Calu3 (cell line): Measurements from ENCODE around the gene FCRL6. TPM values are rescaled to one million over a fixed set of nuclear protein-coding genes. Genes with fewer than 3 reads are reported as not detected.
A peak's percentile ranks its signal among the peaks of the same experiment; 100 is the strongest.

Experiments used
- BruUV-seq: library from RNA; stranded (reverse); fragments of 400-500 nt; replicated peaks from 2 replicates; lab custom pipeline; 2021; lab: Mats Ljungman, UMichigan
- CTCF ChIA-PET: fragments of 300-600 bp; sonication (Branson Sonifier 250); formaldehyde crosslinking; loops from one replicate; lab custom pipeline; 2022; ENCODE audit warnings: antibody characterized with exemption; lab: Charles Lee
- DNase-seq: peaks from one replicate; pipeline ENCODE4 v3.0.0; 2022
- H3K27ac Mint-ChIP-seq: one replicate; pipeline ENCODE4 v1.8.0; 2022; ENCODE audit warnings: mixed read lengths; ENCODE audit not compliant: unreplicated experiment
- H3K27me3 Mint-ChIP-seq: one replicate; pipeline ENCODE4 v1.8.0; 2022; ENCODE audit warnings: mixed read lengths; ENCODE audit not compliant: unreplicated experiment
- H3K36me3 Mint-ChIP-seq: one replicate; pipeline ENCODE4 v1.8.0; 2022; ENCODE audit warnings: mild to moderate bottlenecking, moderate library complexity, mixed read lengths; ENCODE audit not compliant: insufficient read depth, unreplicated experiment
- H3K4me1 Mint-ChIP-seq: one replicate; pipeline ENCODE4 v1.8.0; 2022; ENCODE audit warnings: mild to moderate bottlenecking, low read depth, mixed read lengths; ENCODE audit not compliant: unreplicated experiment
- H3K4me3 Mint-ChIP-seq: one replicate; pipeline ENCODE4 v1.8.0; 2022; ENCODE audit warnings: mild to moderate bottlenecking, low read depth, moderate library complexity, mixed read lengths; ENCODE audit not compliant: unreplicated experiment
- H3K9me3 Mint-ChIP-seq: one replicate; pipeline ENCODE4 v1.8.0; 2022; ENCODE audit warnings: low read depth, mixed read lengths; ENCODE audit not compliant: unreplicated experiment
- CTCF ChIP-seq: fragments of 200-600 bp; IDR thresholded peaks from one replicate; pipeline ENCODE4 v1.8.0; 2022; ENCODE audit warnings: antibody characterized with exemption; ENCODE audit not compliant: unreplicated experiment
- intact Hi-C: fragments of 100-400 bp; cut with micrococcal nuclease; formaldehyde crosslinking; loops from one replicate; pipeline ENCODE4 v1.10.0; 2022; ENCODE audit not compliant: unreplicated experiment
- total RNA-seq: library from RNA; stranded (reverse); gene quantifications from 2 replicates; pipeline ENCODE4 v1.2.3, GENCODE V29; 2022

FCRL6 gene
- total RNA-seq, 1 experiment from 2014 or later, result not detected

- TF ChIP-seq CTCF, result peak; percentile 64
- intact Hi-C loops, result loop anchor here (1.0 to 10.0 kb wide), 4 partner anchors 92 to 664 kb away; no protein-coding TSS in a partner anchor
- peaks cover 40% of the 10 kb centered on the region for H3K27me3 Mint-ChIP-seq
- CTCF ChIA-PET, result interaction anchor here (0.6 to 3.6 kb wide), 21 partner anchors 9 to 666 kb away, joined by 3 to 54 read pairs (median 4); partner anchors contain the start of genes CFAP45, DUSP23, IGSF9 and TAGLN2
- no peak overlapping the region for H3K27ac Mint-ChIP-seq
- no peaks in the 10 kb centered on the region for H3K4me1 Mint-ChIP-seq
- H3K4me3 Mint-ChIP-seq, result no peak overlapping the region
- BruUV-seq, result no TSS peak
- no peaks in the 10 kb centered on the region for H3K36me3 Mint-ChIP-seq
- no peaks in the 10 kb centered on the region for H3K9me3 Mint-ChIP-seq
- peak; percentile 71 for DNase-seq
Measured at GRCh38 chr1:159798893-159799292, 3.3 kb upstream of the FCRL6 start.

DNA sequence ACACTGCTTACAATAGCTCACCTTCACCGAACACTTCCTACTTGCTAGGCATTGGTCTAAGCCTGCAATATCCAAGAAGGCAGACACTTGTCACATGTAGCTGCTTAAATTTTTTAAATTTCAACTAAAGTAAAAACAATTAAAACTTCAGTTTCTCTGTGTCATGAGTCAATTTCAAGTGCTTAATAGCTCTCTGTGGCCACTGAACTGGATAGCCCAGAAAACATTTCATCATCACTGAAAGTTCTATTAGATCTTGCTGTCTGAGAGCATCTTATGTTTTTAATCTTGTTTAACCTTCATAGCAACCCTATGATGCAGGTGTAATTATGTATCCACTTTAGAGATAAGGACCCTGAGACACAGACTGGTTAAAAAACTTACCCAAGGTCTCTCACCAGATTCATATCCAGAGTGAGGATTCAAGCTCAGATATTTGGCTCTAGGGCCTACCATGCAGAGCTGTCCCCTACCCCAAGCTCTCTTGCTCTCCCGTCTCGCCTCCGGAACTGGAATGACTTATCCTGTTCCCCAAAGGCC is 2.6 kb upstream of the FCRL6 start:
- Mint-ChIP-seq H3K4me1 (no peaks in the 10 kb centered on the region), H3K27me3 (peaks cover 46% of the 10 kb centered on the region), H3K9me3 (no peaks in the 10 kb centered on the region), H3K27ac (no peak overlapping the region), H3K4me3 (no peak overlapping the region), H3K36me3 (no peaks in the 10 kb centered on the region)
- no peak for TF ChIP-seq CTCF
- no peak for DNase-seq
- BruUV-seq, result no TSS peak
- CTCF ChIA-PET, result interaction anchor here (0.6 to 3.6 kb wide), 18 partner anchors 10 to 667 kb away, joined by 3 to 54 read pairs (median 5); partner anchors contain the start of genes CFAP45, DUSP23, IGSF9 and TAGLN2
- intact Hi-C loops, result loop anchor here (1.0 to 10.0 kb wide), 3 partner anchors 147 to 665 kb away; no protein-coding TSS in a partner anchor

- DNase-seq, result no peak
- H3K9me3 Mint-ChIP-seq, result no peaks in the 10 kb centered on the region
- H3K4me1 Mint-ChIP-seq, result no peaks in the 10 kb centered on the region
- H3K36me3 Mint-ChIP-seq, result no peaks in the 10 kb centered on the region
- H3K27ac Mint-ChIP-seq, result no peak overlapping the region
- CTCF ChIA-PET, result interaction anchor here (3.6 kb wide), 1 partner anchor 206 kb away, joined by 31 read pairs; no protein-coding TSS in a partner anchor
- BruUV-seq, result no TSS peak
- no peak for TF ChIP-seq CTCF
- peaks cover 54% of the 10 kb centered on the region for H3K27me3 Mint-ChIP-seq
- no peak overlapping the region for H3K4me3 Mint-ChIP-seq
- intact Hi-C loops, result no loop called here
Measured at GRCh38 chr1:159800177-159800930, 1.8 kb upstream of the FCRL6 start.

DNA sequence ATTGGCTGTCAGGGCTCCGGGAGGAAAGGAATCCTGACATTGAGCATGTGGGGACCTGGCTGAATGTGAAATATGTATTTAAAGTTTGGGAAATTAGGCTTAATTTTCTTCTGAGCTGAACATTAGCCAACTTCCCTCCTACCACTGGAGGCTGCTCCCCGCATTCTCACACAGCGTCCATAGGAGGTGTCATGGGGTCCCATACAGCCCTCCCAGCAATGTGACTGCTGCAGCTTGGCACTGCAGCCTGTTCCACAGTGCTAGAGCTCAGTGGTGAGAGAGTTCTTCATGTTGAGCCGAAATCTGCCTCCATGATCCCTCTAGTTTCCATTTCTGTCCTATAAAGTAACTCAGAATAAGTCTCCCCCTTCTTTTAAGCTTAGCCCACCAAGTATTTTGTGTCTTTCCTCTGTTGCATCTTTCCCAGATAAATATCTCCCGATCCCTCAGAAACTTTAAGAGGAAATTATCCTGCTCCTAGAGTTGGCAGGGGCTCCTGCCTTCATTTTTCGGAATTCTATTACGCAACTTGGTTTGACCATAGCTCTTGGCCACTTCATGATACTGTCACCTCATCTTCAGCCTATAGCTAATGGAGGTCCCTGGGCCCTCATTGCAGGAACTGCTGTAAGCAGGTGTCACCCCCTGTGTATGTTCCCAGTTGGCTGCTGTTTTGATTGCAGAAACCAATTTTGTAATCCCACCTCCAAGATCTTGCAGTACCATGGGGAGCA is 2.0 kb downstream of the FCRL6 start:
- no peak for DNase-seq
- no peak for TF ChIP-seq CTCF
- H3K27ac Mint-ChIP-seq, result no peak overlapping the region
- BruUV-seq, result no TSS peak
- no peak overlapping the region for H3K4me3 Mint-ChIP-seq
- H3K9me3 Mint-ChIP-seq, result no peaks in the 10 kb centered on the region
- intact Hi-C loops, result no loop called here
- H3K36me3 Mint-ChIP-seq, result no peaks in the 10 kb centered on the region
- CTCF ChIA-PET, result interaction anchor here (0.6 to 1.4 kb wide), 2 partner anchors 204 to 591 kb away, joined by 3 read pairs; no protein-coding TSS in a partner anchor
- H3K27me3 Mint-ChIP-seq, result peaks cover 92% of the 10 kb centered on the region
- no peaks in the 10 kb centered on the region for H3K4me1 Mint-ChIP-seq
